WTC11 (cell line): Measurements from ENCODE around the gene ARID2.

ENCODE experiments used
- ATF1 ChIP-seq: sonication (generic); formaldehyde crosslinking; IDR thresholded peaks from 2 replicates; pipeline ENCODE4 v1.8.1; 2023; ENCODE audit warnings: mild to moderate bottlenecking, moderate library complexity, missing genetic modification reagents
- ATF3 ChIP-seq: sonication (generic); formaldehyde crosslinking; conservative IDR thresholded peaks from 2 replicates; pipeline ENCODE4 v1.8.1; 2022; ENCODE audit warnings: mild to moderate bottlenecking, missing genetic modification reagents
- CTCF ChIP-seq: fragments of 200-600 bp; IDR thresholded peaks from 2 replicates; pipeline ENCODE4 v1.8.0; 2022; ENCODE audit warnings: antibody characterized with exemption
- E2F4 ChIP-seq: sonication (generic); formaldehyde crosslinking; IDR thresholded peaks from 2 replicates; pipeline ENCODE4 v1.8.1; 2022; ENCODE audit warnings: low read depth, mild to moderate bottlenecking, moderate library complexity, missing genetic modification reagents, borderline replicate concordance
- FOXJ3 ChIP-seq: sonication (generic); formaldehyde crosslinking; IDR thresholded peaks from 2 replicates; pipeline ENCODE4 v1.9.0; 2021; ENCODE audit warnings: missing genetic modification reagents, mild to moderate bottlenecking, borderline replicate concordance
- GTF2I ChIP-seq: fragments of 250-450 bp; sonication (Bioruptor Pico); conservative IDR thresholded peaks from 2 replicates; pipeline ENCODE4 v1.4.0; 2021; ENCODE audit warnings: mild to moderate bottlenecking
- IRF1 ChIP-seq: sonication (generic); formaldehyde crosslinking; IDR thresholded peaks from 2 replicates; pipeline ENCODE4 v1.8.0; 2023; ENCODE audit warnings: missing genetic modification reagents
- JUN ChIP-seq: sonication (generic); formaldehyde crosslinking; IDR thresholded peaks from 2 replicates; pipeline ENCODE4 v1.8.0; 2023; ENCODE audit warnings: mild to moderate bottlenecking, missing genetic modification reagents
- ZBTB21 ChIP-seq: sonication (generic); formaldehyde crosslinking; IDR thresholded peaks from 2 replicates; pipeline ENCODE4 v1.8.1; 2023; ENCODE audit warnings: mild to moderate bottlenecking, missing genetic modification reagents, borderline replicate concordance

DNA sequence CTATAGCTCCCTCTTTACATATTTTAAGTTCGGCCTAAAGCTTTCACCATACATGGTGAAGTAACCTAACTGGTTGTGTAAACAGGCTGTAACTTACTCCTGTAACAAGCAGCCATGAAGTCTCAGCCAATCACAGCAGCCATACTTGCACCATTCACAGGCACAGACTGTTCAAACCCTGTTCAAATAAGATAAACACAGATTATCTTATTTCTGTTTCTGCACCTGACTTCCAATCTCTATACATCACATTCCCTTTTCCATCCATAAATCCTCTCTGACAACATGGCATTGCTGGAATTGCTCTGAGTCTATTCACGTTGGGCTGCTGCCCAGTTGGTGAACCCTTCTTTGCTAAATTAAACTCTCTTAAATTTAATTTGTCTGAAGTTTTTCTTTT is 34.5 kb upstream of the ARID2 start:
- no peak for TF ChIP-seq FOXJ3 (CRISPR knock-in tag)
- TF ChIP-seq ZBTB21 (CRISPR knock-in tag) = no peak
- no peak for TF ChIP-seq GTF2I
- no peak for TF ChIP-seq CTCF
- no peak for TF ChIP-seq E2F4
- no peak for TF ChIP-seq JUN (CRISPR knock-in tag)
- no peak for TF ChIP-seq ATF1
- no peak for TF ChIP-seq ATF3
- no peak for TF ChIP-seq IRF1
